B cell (primary cell): ENCODE data around the gene TMEM108. TPM values are rescaled to one million over a fixed set of nuclear protein-coding genes. Genes with fewer than 3 reads are reported as not detected.

Source experiments
- ATAC-seq: fragments of 200-7000 bp; cut with Tn5 transposase; one replicate; pipeline ENCODE4 v1.10.0; 2021; ENCODE audit warnings: low read depth, mild to moderate bottlenecking, moderate number of reproducible peaks, moderate library complexity
- CTCF ChIA-PET: fragments of 350-600 bp; sonication (Branson Sonifier 250); formaldehyde crosslinking; loops from one replicate; lab custom pipeline; 2021; ENCODE audit warnings: antibody characterized with exemption, inconsistent platforms; lab: Charles Lee
- POLR2A ChIA-PET: fragments of 350-600 bp; sonication (Branson Sonifier 250); formaldehyde crosslinking; loops from one replicate; lab custom pipeline; 2021; ENCODE audit warnings: antibody characterized with exemption; lab: Charles Lee
- DNase-seq: peaks from one replicate; pipeline ENCODE4 v3.0.0; 2013
- H2AFZ ChIP-seq: 2 replicates; pipeline ENCODE4 v1.6.1; 2012; ENCODE audit warnings: mild to moderate bottlenecking, low read depth, low read length; ENCODE audit not compliant: insufficient read depth, poor library complexity, severe bottlenecking
- H3K27ac ChIP-seq, 2 donors: 1 replicate in 1 of 2; 2 replicates in 1 of 2; pipeline ENCODE4 v1.5.1; 2012 to 2013; ENCODE audit warnings: low read length in 2 of 2, mild to moderate bottlenecking in 2 of 2, moderate library complexity in 1 of 2
- H3K27me3 ChIP-seq, 4 experiments: fragments of 200-600 bp in 1 of 4; sonication (generic) in 1 of 4; replicated peaks in 1 of 4; 1 replicate in 2 of 4; 2 replicates in 2 of 4; pipeline versions ENCODE4 v1.6.1 to v1.7.0; 2013 to 2016; ENCODE audit warnings: low read length in 3 of 4, mild to moderate bottlenecking in 2 of 4, mixed read lengths in 1 of 4, moderate library complexity in 1 of 4; ENCODE audit not compliant: insufficient read depth in 4 of 4, control insufficient read depth in 3 of 4; ENCODE audit errors: control extremely low read depth in 1 of 4
- H3K36me3 ChIP-seq, 2 experiments: replicated peaks in 1 of 2; 1 replicate in 1 of 2; 2 replicates in 1 of 2; pipeline versions ENCODE4 v1.6.1 to v1.7.1; 2013; ENCODE audit warnings: low read length in 1 of 2; ENCODE audit not compliant: insufficient read depth in 2 of 2, control insufficient read depth in 1 of 2; ENCODE audit errors: control extremely low read depth in 1 of 2, extremely low read depth in 1 of 2
- H3K4me1 ChIP-seq, 2 donors: fragments of 200-600 bp in 1 of 2; sonication (generic) in 1 of 2; 1 replicate in 1 of 2; 2 replicates in 1 of 2; pipeline versions ENCODE4 v1.5.1 to v1.6.1; 2013 to 2017; ENCODE audit warnings: low read length in 2 of 2; ENCODE audit not compliant: control insufficient read depth in 2 of 2, insufficient read depth in 2 of 2
- H3K4me2 ChIP-seq: replicated peaks from 2 replicates; pipeline ENCODE3; 2012; ENCODE audit warnings: mild to moderate bottlenecking, low read depth, low read length; ENCODE audit not compliant: poor library complexity, severe bottlenecking
- H3K4me3 ChIP-seq, 5 experiments: fragments of 200-600 bp in 1 of 5; sonication (generic) in 1 of 5; 1 replicate in 3 of 5; 2 replicates in 2 of 5; pipeline versions ENCODE4 v1.5.1 to v1.7.0; 2011 to 2016; ENCODE audit warnings: low read length in 4 of 5, mild to moderate bottlenecking in 4 of 5, low read depth in 2 of 5, control low read depth in 1 of 5, moderate library complexity in 1 of 5; ENCODE audit not compliant: insufficient read depth in 1 of 5; ENCODE audit errors: control extremely low read depth in 1 of 5, extremely low read depth in 1 of 5
- H3K79me2 ChIP-seq: fragments of 200-600 bp; sonication (generic); one replicate; pipeline ENCODE4 v1.6.0; 2016; ENCODE audit warnings: low read length; ENCODE audit not compliant: control insufficient read depth, insufficient read depth
- H3K9ac ChIP-seq: fragments of 200-600 bp; sonication (generic); 2 replicates; pipeline ENCODE4 v1.6.1; 2017; ENCODE audit warnings: mild to moderate bottlenecking, low read length, moderate library complexity
- H3K9me3 ChIP-seq, 3 donors: one replicate each; pipeline versions ENCODE4 v1.6.1 to v1.7.1; 2013; ENCODE audit warnings: low read length in 2 of 3; ENCODE audit not compliant: control insufficient read depth in 2 of 3, insufficient read depth in 1 of 3; ENCODE audit errors: control extremely low read depth in 1 of 3
- H4K20me1 ChIP-seq: 2 replicates; pipeline ENCODE4 v1.6.0; 2012; ENCODE audit warnings: mild to moderate bottlenecking, low read length; ENCODE audit not compliant: insufficient read depth, control insufficient read depth, poor library complexity, severe bottlenecking
- H3K27ac Mint-ChIP-seq: one replicate; pipeline ENCODE4 v1.8.0; 2021; ENCODE audit warnings: mixed read lengths
- H3K27me3 Mint-ChIP-seq: one replicate; pipeline ENCODE4 v1.8.0; 2021; ENCODE audit warnings: mixed read lengths
- H3K4me1 Mint-ChIP-seq: one replicate; pipeline ENCODE4 v1.8.0; 2021; ENCODE audit warnings: mixed read lengths
- H3K4me3 Mint-ChIP-seq: one replicate; pipeline ENCODE4 v1.8.0; 2021; ENCODE audit warnings: mixed read lengths
- H3K9me3 Mint-ChIP-seq: one replicate; pipeline ENCODE4 v1.8.0; 2022; ENCODE audit warnings: mixed read lengths; ENCODE audit not compliant: insufficient read depth
- CTCF ChIP-seq: fragments of 200-600 bp; IDR thresholded peaks from one replicate; pipeline ENCODE4 v1.8.0; 2022; ENCODE audit warnings: antibody characterized with exemption, mild to moderate bottlenecking
- EZH2 ChIP-seq: IDR thresholded peaks from 2 replicates; pipeline ENCODE4 v1.6.1; 2012; ENCODE audit warnings: borderline replicate concordance, low read depth, mild to moderate bottlenecking, moderate library complexity, low read length; ENCODE audit not compliant: insufficient read depth, poor library complexity, severe bottlenecking
- WGBS: methylation state at CpG from one replicate; pipeline ENCODE4 v1.1.5; 2013; ENCODE audit warnings: missing lambda C conversion rate; ENCODE audit not compliant: insufficient coverage; 5-methylcytosine and 5-hydroxymethylcytosine counted together
- intact Hi-C: fragments of 100-400 bp; cut with micrococcal nuclease; formaldehyde crosslinking; loops from one replicate; pipeline ENCODE4 v1.10.0; 2022
- polyA plus RNA-seq: library from polyadenylated mRNA; depleted of rRNA; stranded (reverse); fragments of >200 nt; gene quantifications from 2 replicates; pipeline ENCODE4 v1.2.3, GENCODE V29; 2012
- total RNA-seq, 2 donors: library from RNA; stranded (reverse); fragments of 120-200 nt in 1 of 2; gene quantifications; 1 replicate in 1 of 2; 2 replicates in 1 of 2; pipeline versions ENCODE4 v1.2.3 to v1.2.4, GENCODE V29; 2013 to 2022

TMEM108 gene
- total and polyA plus RNA-seq, 2 donors (not counting 1 experiment from before 2014, with no cell fraction given) = not detected

- no peak overlapping the region for H3K4me2 ChIP-seq
- DNase-seq (no peak), ATAC-seq (no peak)
- no peak overlapping the region for H3K4me3 Mint-ChIP-seq
- CTCF ChIA-PET = no interaction called here
- H3K9me3 Mint-ChIP-seq = no peaks in the 10 kb centered on the region
- H3K4me3 ChIP-seq = no peak overlapping the region
- no peak overlapping the region for H3K27ac ChIP-seq
- POLR2A ChIA-PET = no interaction called here
- H3K9ac ChIP-seq = no peak overlapping the region
- TF ChIP-seq CTCF = no peak
- TF ChIP-seq EZH2 = no peak
- H3K27me3 Mint-ChIP-seq = peaks cover 6% of the 10 kb centered on the region
- no peaks in the 10 kb centered on the region for H3K36me3 ChIP-seq
- peaks cover 0 to 3% (median 0%) of the 10 kb centered on the region in 4 experiments for H3K27me3 ChIP-seq
- no CpG with 5 or more reads among the region's 2 CpGs for WGBS
- H3K4me1 Mint-ChIP-seq = no peaks in the 10 kb centered on the region
- H3K27ac Mint-ChIP-seq = no peak overlapping the region
- no peaks in the 10 kb centered on the region for H4K20me1 ChIP-seq
- intact Hi-C loops = no loop called here
- no peaks in the 10 kb centered on the region for H3K79me2 ChIP-seq
- no peak overlapping the region for H2AFZ ChIP-seq
- no peaks in the 10 kb centered on the region for H3K9me3 ChIP-seq
- H3K4me1 ChIP-seq = no peaks in the 10 kb centered on the region
These were observed 216.0 kb downstream of the TMEM108 start for GRCh38 chr3:133254151-133254550.

GRCh38 chr3:133254716-133255115 lies 216.5 kb downstream of the TMEM108 start:
- H3K4me3 ChIP-seq = no peak overlapping the region
- peaks cover 0 to 3% (median 0%) of the 10 kb centered on the region in 4 experiments for H3K27me3 ChIP-seq
- H3K9ac ChIP-seq = no peak overlapping the region
- H3K4me1 ChIP-seq = no peaks in the 10 kb centered on the region
- no peak for DNase-seq
- Mint-ChIP-seq H3K27ac (no peak overlapping the region), H3K9me3 (no peaks in the 10 kb centered on the region), H3K4me3 (no peak overlapping the region), H3K4me1 (no peaks in the 10 kb centered on the region), H3K27me3 (peaks cover 6% of the 10 kb centered on the region)
- TF ChIP-seq CTCF (no peak), EZH2 (no peak)
- no CpG with 5 or more reads among the region's 1 CpG for WGBS
- no peaks in the 10 kb centered on the region for H3K79me2 ChIP-seq
- H3K9me3 ChIP-seq = no peaks in the 10 kb centered on the region
- ChIA-PET POLR2A (no interaction called here), CTCF (no interaction called here)
- no peak for ATAC-seq
- no peaks in the 10 kb centered on the region for H4K20me1 ChIP-seq
- no peak overlapping the region for H3K27ac ChIP-seq
- no peaks in the 10 kb centered on the region for H3K36me3 ChIP-seq
- no peak overlapping the region for H3K4me2 ChIP-seq
- intact Hi-C loops = no loop called here
- H2AFZ ChIP-seq = no peak overlapping the region
